H1 (cell line): Measurements from ENCODE around the gene RNF214. TPM values are rescaled to one million over a fixed set of nuclear protein-coding genes. Genes with fewer than 3 reads are reported as not detected.

Experiments used
- CTCF ChIA-PET: fragments of 300-600 bp; sonication (Branson Sonifier 250); formaldehyde crosslinking; loops from one replicate; lab custom pipeline; 2021; ENCODE audit not compliant: partially characterized antibody; lab: Charles Lee
- POLR2A ChIA-PET: fragments of 300-600 bp; sonication (Branson Sonifier 250); formaldehyde crosslinking; loops from one replicate; lab custom pipeline; 2021; ENCODE audit warnings: inconsistent platforms; ENCODE audit not compliant: partially characterized antibody; lab: Charles Lee
- DNase-seq, 2 experiments: peaks; one replicate each; pipeline versions ENCODE4 v3.0.0 to v3.0.0-alpha.2; 2010 to 2022; ENCODE audit warnings: low spot score in 2 of 2, low read depth in 1 of 2, mixed read lengths in 1 of 2
- FAIRE-seq: peaks from 2 replicates; lab custom pipeline; 2011; peaks lifted over from hg19 to GRCh38; lab: Jason Lieb, UNC
- H2AFZ ChIP-seq: 2 replicates; pipeline ENCODE4 v1.8.1; 2012; ENCODE audit warnings: low read length, inconsistent platforms
- H2AK5ac ChIP-seq: 2 replicates; pipeline ENCODE4 v1.6.1; 2013; ENCODE audit warnings: low read depth, low read length
- H2BK120ac ChIP-seq: replicated peaks from 2 replicates; pipeline ENCODE3; 2013; ENCODE audit warnings: low read depth, low read length, inconsistent platforms
- H2BK12ac ChIP-seq: 2 replicates; pipeline ENCODE4 v1.6.1; 2013; ENCODE audit warnings: low read depth, low read length
- H2BK15ac ChIP-seq: 2 replicates; pipeline ENCODE4 v1.6.1; 2013; ENCODE audit warnings: low read length
- H2BK20ac ChIP-seq: 2 replicates; pipeline ENCODE4 v1.6.1; 2013; ENCODE audit warnings: low read length
- H2BK5ac ChIP-seq: 2 replicates; pipeline ENCODE4 v1.6.1; 2013; ENCODE audit warnings: low read depth, low read length
- H3K14ac ChIP-seq: 2 replicates; pipeline ENCODE4 v1.6.1; 2013; ENCODE audit warnings: inconsistent platforms; ENCODE audit not compliant: insufficient read length
- H3K18ac ChIP-seq: 2 replicates; pipeline ENCODE4 v1.6.1; 2013; ENCODE audit warnings: low read length; ENCODE audit errors: extremely low read depth
- H3K23ac ChIP-seq: 2 replicates; pipeline ENCODE4 v1.6.1; 2013; ENCODE audit warnings: inconsistent platforms; ENCODE audit not compliant: insufficient read length
- H3K23me2 ChIP-seq: 2 replicates; pipeline ENCODE4 v1.6.1; 2013; ENCODE audit warnings: low read depth, low read length
- H3K27ac ChIP-seq: 2 replicates; pipeline ENCODE4 v1.6.1; 2011; ENCODE audit warnings: low read depth, low read length, inconsistent platforms
- H3K27me3 ChIP-seq, 4 experiments: replicated peaks in 1 of 4; 1 replicate in 1 of 4; 2 replicates in 3 of 4; pipeline versions ENCODE4 v1.6.1 to v1.8.1; 2011 to 2013; ENCODE audit warnings: low read length in 3 of 4, mild to moderate bottlenecking in 3 of 4, inconsistent platforms in 2 of 4, mixed read lengths in 2 of 4, moderate library complexity in 1 of 4; ENCODE audit not compliant: control insufficient read depth in 3 of 4, insufficient read depth in 3 of 4; ENCODE audit errors: extremely low read depth in 1 of 4
- H3K36me3 ChIP-seq, 4 experiments: 2 replicates each; pipeline versions ENCODE4 v1.6.1 to v1.8.1; 2011 to 2013; ENCODE audit warnings: mild to moderate bottlenecking in 4 of 4, low read length in 3 of 4, moderate library complexity in 2 of 4, control low read depth in 1 of 4, inconsistent platforms in 1 of 4; ENCODE audit not compliant: insufficient read depth in 4 of 4, control insufficient read depth in 2 of 4
- H3K4ac ChIP-seq: replicated peaks from 2 replicates; pipeline ENCODE3; 2013; ENCODE audit warnings: low read length, low read depth, mixed read lengths, inconsistent platforms; ENCODE audit not compliant: insufficient read length
- H3K4me1 ChIP-seq, 4 experiments: replicated peaks in 1 of 4; 1 replicate in 1 of 4; 2 replicates in 3 of 4; pipeline versions ENCODE4 v1.6.1 to v1.8.1; 2011 to 2013; ENCODE audit warnings: low read length in 3 of 4, inconsistent platforms in 2 of 4, mixed read lengths in 1 of 4; ENCODE audit not compliant: insufficient read depth in 4 of 4, control insufficient read depth in 3 of 4
- H3K4me2 ChIP-seq, 2 experiments: 2 replicates each; pipeline versions ENCODE4 v1.6.1 to v1.8.1; 2011 to 2013; ENCODE audit warnings: low read depth in 2 of 2, low read length in 2 of 2, control low read depth in 1 of 2, inconsistent platforms in 1 of 2, mild to moderate bottlenecking in 1 of 2; ENCODE audit not compliant: insufficient read depth in 1 of 2
- H3K4me3 ChIP-seq, 4 experiments: fragments of 200-600, 300-600 bp in 1 of 4; sonication (generic), shearing (Covaris generic), sonication (Bioruptor Twin) in 1 of 4; 2 replicates each; pipeline versions ENCODE4 v1.5.1 to v1.8.1; 2011 to 2016; ENCODE audit warnings: low read length in 4 of 4, low read depth in 3 of 4, control low read depth in 2 of 4, inconsistent platforms in 2 of 4, mild to moderate bottlenecking in 2 of 4, mixed read lengths in 1 of 4, moderate library complexity in 1 of 4; ENCODE audit not compliant: insufficient read depth in 2 of 4; ENCODE audit errors: extremely low read depth in 1 of 4
- H3K56ac ChIP-seq: replicated peaks from 2 replicates; pipeline ENCODE3; 2013; ENCODE audit warnings: low read depth, mild to moderate bottlenecking, mixed read lengths, low read length, inconsistent platforms; ENCODE audit not compliant: insufficient read length
- H3K79me1 ChIP-seq: 2 replicates; pipeline ENCODE4 v1.6.1; 2013; ENCODE audit warnings: low read depth, low read length, control low read depth
- H3K79me2 ChIP-seq, 2 experiments: 2 replicates each; pipeline versions ENCODE4 v1.6.1 to v1.8.1; 2012 to 2013; ENCODE audit warnings: low read length in 2 of 2, mild to moderate bottlenecking in 2 of 2, inconsistent platforms in 1 of 2; ENCODE audit not compliant: insufficient read depth in 2 of 2, control insufficient read depth in 1 of 2
- H3K9ac ChIP-seq, 4 experiments: replicated peaks in 1 of 4; 1 replicate in 1 of 4; 2 replicates in 3 of 4; pipeline versions ENCODE4 v1.6.1 to v1.8.1; 2011 to 2013; ENCODE audit warnings: low read depth in 3 of 4, low read length in 3 of 4, control low read depth in 2 of 4, mild to moderate bottlenecking in 2 of 4, moderate library complexity in 2 of 4, inconsistent platforms in 1 of 4; ENCODE audit errors: extremely low read depth in 1 of 4
- H3K9me3 ChIP-seq, 2 experiments: 2 replicates each; pipeline versions ENCODE4 v1.6.1 to v1.8.1; 2012 to 2013; ENCODE audit warnings: mild to moderate bottlenecking in 2 of 2, moderate library complexity in 2 of 2, control low read depth in 1 of 2, inconsistent platforms in 1 of 2, low read depth in 1 of 2, low read length in 1 of 2, mixed read lengths in 1 of 2; ENCODE audit not compliant: insufficient read depth in 2 of 2
- H4K20me1 ChIP-seq, 2 experiments: replicated peaks in 1 of 2; 2 replicates each; pipeline versions ENCODE3 to v1.8.1; 2011 to 2013; ENCODE audit warnings: inconsistent platforms in 2 of 2, low read length in 2 of 2, mild to moderate bottlenecking in 1 of 2; ENCODE audit not compliant: insufficient read depth in 2 of 2, control insufficient read depth in 1 of 2
- H4K5ac ChIP-seq: 2 replicates; pipeline ENCODE4 v1.6.1; 2013; ENCODE audit warnings: low read length, low read depth, mixed read lengths, inconsistent platforms; ENCODE audit not compliant: insufficient read length
- H4K8ac ChIP-seq: 2 replicates; pipeline ENCODE4 v1.8.0; 2013; ENCODE audit warnings: mild to moderate bottlenecking, moderate library complexity, low read length, inconsistent platforms; ENCODE audit not compliant: insufficient read depth; ENCODE audit errors: extremely low read depth
- H4K91ac ChIP-seq: replicated peaks from 2 replicates; pipeline ENCODE3; 2013; ENCODE audit warnings: low read length, mixed read lengths, inconsistent platforms; ENCODE audit not compliant: insufficient read length
- ATF2 ChIP-seq: IDR thresholded peaks from 2 replicates; pipeline ENCODE4 v1.6.1; 2012; ENCODE audit warnings: low read length, inconsistent platforms
- CBX5 ChIP-seq: fragments of 300-800, 300-1000 bp; sonication (generic); IDR thresholded peaks from 2 replicates; pipeline ENCODE4 v1.7.1; 2016; ENCODE audit warnings: antibody characterized with exemption, low read length, low read depth
- CHD1 ChIP-seq: IDR thresholded peaks from 2 replicates; pipeline ENCODE4 v1.6.1; 2012; ENCODE audit warnings: low read depth, low read length, improper control_type of control experiment
- EGR1 ChIP-seq: IDR thresholded peaks from 2 replicates; pipeline ENCODE4 v1.6.1; 2011; ENCODE audit warnings: low read depth, low read length, borderline replicate concordance
- EZH2 ChIP-seq: fragments of 200-600 bp; sonication (generic); IDR thresholded peaks from 2 replicates; pipeline ENCODE4 v1.7.1; 2012; ENCODE audit warnings: low read depth, mild to moderate bottlenecking, moderate library complexity, low read length, inconsistent platforms; ENCODE audit not compliant: severe bottlenecking
- KDM1A ChIP-seq: fragments of 200-600, 300-600 bp; sonication (generic); IDR thresholded peaks from 2 replicates; pipeline ENCODE4 v1.7.1; 2016; ENCODE audit warnings: mild to moderate bottlenecking, low read length, borderline replicate concordance
- KDM5A ChIP-seq: fragments of 200-600 bp; IDR thresholded peaks from 2 replicates; pipeline ENCODE4 v1.7.1; 2012; ENCODE audit warnings: mild to moderate bottlenecking, low read length, inconsistent platforms, mixed read lengths
- MAX ChIP-seq: IDR thresholded peaks from 2 replicates; pipeline ENCODE4 v1.6.1; 2012; ENCODE audit warnings: inconsistent platforms
- PHF8 ChIP-seq: fragments of 200-600 bp; sonication (generic); conservative IDR thresholded peaks from 2 replicates; pipeline ENCODE4 v1.7.1; 2012; ENCODE audit warnings: low read depth, mild to moderate bottlenecking, inconsistent platforms, low read length, moderate library complexity
- RFX5 ChIP-seq: IDR thresholded peaks from 2 replicates; pipeline ENCODE4 v1.6.1; 2011; ENCODE audit warnings: low read depth, low read length, improper control_type of control experiment, borderline replicate concordance
- TCF12 ChIP-seq: IDR thresholded peaks from 2 replicates; pipeline ENCODE4 v1.6.1; 2011; ENCODE audit warnings: low read depth, mild to moderate bottlenecking, low read length
- WGBS, 2 experiments: shearing (Covaris generic) in 1 of 2; methylation state at CpG; one replicate each; pipeline versions ENCODE4 v1.1.6 to v1.1.7; 2013 to 2015; ENCODE audit warnings: low lambda C conversion rate in 2 of 2, mixed read lengths in 2 of 2, inconsistent platforms in 1 of 2, low coverage in 1 of 2, missing lambda C conversion rate in 1 of 2; ENCODE audit not compliant: insufficient replicate concordance in 2 of 2, insufficient coverage in 1 of 2, insufficient read length in 1 of 2; ENCODE audit errors: extremely low coverage in 1 of 2, missing lambda C conversion rate in 1 of 2; 5-methylcytosine and 5-hydroxymethylcytosine counted together
- polyA plus RNA-seq, 7 experiments: library from polyadenylated mRNA; depleted of rRNA in 3 of 7; stranded (reverse) in 5 of 7; unstranded in 2 of 7; fragments of >200 nt in 5 of 7; fragments of 200-250 nt in 2 of 7; gene quantifications; 1 replicate in 5 of 7; 2 replicates in 1 of 7; 4 replicates in 1 of 7; pipeline versions ENCODE4 v1.2.1 to v1.2.3, GENCODE V29; 2011 to 2013; ENCODE audit warnings: missing spikeins in 2 of 7, mixed read lengths in 2 of 7
- total RNA-seq: library from RNA; stranded (reverse); fragmentation: NEBNext Ultra II Directional; extraction: Animal tissue kit (Norgen Biotek cat#: 25700); gene quantifications from 2 replicates; pipeline ENCODE4 v1.2.1, GENCODE V29; 2021

The RNF214 gene
- total and polyA plus RNA-seq, 2 of the 8 experiments (the other 6 are each of a cell fraction or from before 2014, with no cell fraction given), result 34.9 to 35.6 TPM

GRCh38 chr11:117300283-117300663 is 67.8 kb downstream of the RNF214 start:
- H3K36me3 ChIP-seq, result no peaks in the 10 kb centered on the region
- DNase-seq (peak in 1 of 2 experiments; percentile 63), FAIRE-seq (no peak)
- H3K79me1 ChIP-seq, result no peaks in the 10 kb centered on the region
- H2AFZ ChIP-seq, result no peak overlapping the region
- no peak overlapping the region for H4K5ac ChIP-seq
- CTCF ChIA-PET, result interaction anchor here (1.1 to 1.6 kb wide), 4 partner anchors 15 to 126 kb away, joined by 3 to 6 read pairs (median 3); partner anchors contain the start of gene BACE1
- no peak overlapping the region for H3K23ac ChIP-seq
- H4K91ac ChIP-seq, result no peak overlapping the region
- H3K27me3 ChIP-seq, result no peaks in the 10 kb centered on the region
- H3K4ac ChIP-seq, result no peak overlapping the region
- H3K9me3 ChIP-seq, result no peaks in the 10 kb centered on the region
- no peak overlapping the region for H3K4me3 ChIP-seq
- H2BK12ac ChIP-seq, result peak overlapping the region; percentile 68; the same call in 1 of the 2 replicates
- no peaks in the 10 kb centered on the region for H3K79me2 ChIP-seq
- H3K14ac ChIP-seq, result no peak overlapping the region
- peak overlapping the region; percentile 51; the same call in 1 of the 2 replicates for H3K18ac ChIP-seq
- H3K4me2 ChIP-seq, result 0 out of 4 replicates have a peak overlapping the region, but pooled peaks of 1 of the 2 experiments have one; percentile 15
- no peaks in the 10 kb centered on the region for H3K23me2 ChIP-seq
- H2BK15ac ChIP-seq, result 0 out of 2 replicates have a peak overlapping the region, but pooled peaks have one; percentile 46
- no peak overlapping the region for H3K9ac ChIP-seq
- H3K56ac ChIP-seq, result no peak overlapping the region
- H3K27ac ChIP-seq, result 0 out of 2 replicates have a peak overlapping the region, but pooled peaks have one; percentile 22
- POLR2A ChIA-PET, result interaction anchor here (1.0 to 1.6 kb wide), 3 partner anchors 10 to 23 kb away, joined by 3 to 6 read pairs (median 4); partner anchors contain the start of gene BACE1
- no peak overlapping the region for H4K8ac ChIP-seq
- H2AK5ac ChIP-seq, result no peak overlapping the region
- H2BK120ac ChIP-seq, result no peak overlapping the region
- H4K20me1 ChIP-seq, result no peaks in the 10 kb centered on the region
- no peak overlapping the region for H2BK20ac ChIP-seq
- WGBS, 2 experiments, result 73% methylated on average over 17 of the region's 17 CpGs; no CpG with 5 or more reads in 1 of the 2 experiments
- peaks cover 7 to 23% (median 15%) of the 10 kb centered on the region in 4 experiments for H3K4me1 ChIP-seq
- H2BK5ac ChIP-seq, result no peak overlapping the region
- TF ChIP-seq EGR1 (no peak), TCF12 (no peak), PHF8 (no peak), ATF2 (no peak), CBX5 (no peak), RFX5 (no peak), MAX (no peak), CHD1 (no peak), KDM1A (no peak), KDM5A (no peak), EZH2 (no peak)
